Measurements from ENCODE around the gene PPP4R3B.
"Not testable (repeated sequence)": the region's sequence is repeated elsewhere in the genome, so short reads cannot be mapped to it uniquely, and the experiment has no call there.

The PPP4R3B gene

GRCh38 chr2:55569002-55569401 lies 48.4 kb downstream of the PPP4R3B start:
- 97% methylated on average over 7 of the region's 8 CpGs for WGBS (ENCODE audit: insufficient coverage)
- H3K4me1 ChIP-seq (ENCODE audit: control extremely low read depth in 1 of 4, control insufficient read depth in 4 of 4, insufficient read depth in 4 of 4, low read length in 3 of 4); H3K4me3 ChIP-seq (ENCODE audit: control insufficient read depth in 1 of 7, extremely low read depth in 1 of 7, insufficient read depth in 4 of 7, low read depth in 2 of 7, low read length in 6 of 7); H3K27me3 ChIP-seq (replicated peaks in 2 of 5; ENCODE audit: control insufficient read depth in 4 of 5, insufficient read depth in 5 of 5, low read length in 4 of 5); CTCF ChIA-PET; DNase-seq; POLR2A ChIA-PET; H3K9me3 ChIP-seq (ENCODE audit: control extremely low read depth in 1 of 5, control insufficient read depth in 4 of 5, insufficient read depth in 2 of 5, low read depth in 1 of 5, low read length in 4 of 5); H3K27ac ChIP-seq (ENCODE audit: insufficient read depth in 1 of 2, low read depth in 1 of 2, low read length in 2 of 2, poor library complexity in 1 of 2, severe bottlenecking in 2 of 2): not testable (repeated sequence)
- H3K36me3 ChIP-seq (ENCODE audit: control insufficient read depth in 4 of 4, insufficient read depth in 4 of 4, low read length in 3 of 4), result peaks cover 6 to 60% (median 24%) of the 10 kb centered on the region in 4 experiments

- CTCF ChIA-PET, result no interaction called here
These were observed 50.1 kb downstream of the PPP4R3B start for GRCh38 chr2:55567298-55567697.

GRCh38 chr2:55565613-55566012 lies 51.8 kb downstream of the PPP4R3B start:
- CTCF ChIA-PET, result no interaction called here
- Histone ChIP-seq H3K27ac (ENCODE audit: insufficient read depth in 1 of 2, low read depth in 1 of 2, low read length in 2 of 2, poor library complexity in 1 of 2, severe bottlenecking in 2 of 2) (no peak overlapping the region), H3K4me3 (ENCODE audit: control insufficient read depth in 1 of 7, extremely low read depth in 1 of 7, insufficient read depth in 4 of 7, low read depth in 2 of 7, low read length in 6 of 7) (no peak overlapping the region), H3K27me3 (replicated peaks in 2 of 5; ENCODE audit: control insufficient read depth in 4 of 5, insufficient read depth in 5 of 5, low read length in 4 of 5) (no peaks in the 10 kb centered on the region), H3K9me3 (ENCODE audit: control extremely low read depth in 1 of 5, control insufficient read depth in 4 of 5, insufficient read depth in 2 of 5, low read depth in 1 of 5, low read length in 4 of 5) (peaks cover 1 to 15% (median 6%) of the 10 kb centered on the region in 5 experiments), H3K4me1 (ENCODE audit: control extremely low read depth in 1 of 4, control insufficient read depth in 4 of 4, insufficient read depth in 4 of 4, low read length in 3 of 4) (no peaks in the 10 kb centered on the region), H3K36me3 (ENCODE audit: control insufficient read depth in 4 of 4, insufficient read depth in 4 of 4, low read length in 3 of 4) (peaks cover 18 to 72% (median 46%) of the 10 kb centered on the region in 4 experiments)
- peak in 2 of 3 donors; percentile 2 to 3 for DNase-seq
- POLR2A ChIA-PET, result no interaction called here
- no CpG with 5 or more reads among the region's 1 CpG for WGBS (ENCODE audit: insufficient coverage)

More at GRCh38 chr2:55567298-55567697, 50.1 kb downstream of the PPP4R3B start:
- Histone ChIP-seq H3K4me3 (ENCODE audit: control insufficient read depth in 1 of 7, extremely low read depth in 1 of 7, insufficient read depth in 4 of 7, low read depth in 2 of 7, low read length in 6 of 7) (no peak overlapping the region), H3K36me3 (ENCODE audit: control insufficient read depth in 4 of 4, insufficient read depth in 4 of 4, low read length in 3 of 4) (peaks cover 13 to 65% (median 34%) of the 10 kb centered on the region in 4 experiments), H3K27ac (ENCODE audit: insufficient read depth in 1 of 2, low read depth in 1 of 2, low read length in 2 of 2, poor library complexity in 1 of 2, severe bottlenecking in 2 of 2) (no peak overlapping the region), H3K9me3 (ENCODE audit: control extremely low read depth in 1 of 5, control insufficient read depth in 4 of 5, insufficient read depth in 2 of 5, low read depth in 1 of 5, low read length in 4 of 5) (peaks cover 0 to 2% (median 1%) of the 10 kb centered on the region in 5 experiments), H3K27me3 (replicated peaks in 2 of 5; ENCODE audit: control insufficient read depth in 4 of 5, insufficient read depth in 5 of 5, low read length in 4 of 5) (no peaks in the 10 kb centered on the region), H3K4me1 (ENCODE audit: control extremely low read depth in 1 of 4, control insufficient read depth in 4 of 4, insufficient read depth in 4 of 4, low read length in 3 of 4) (no peaks in the 10 kb centered on the region)
- DNase-seq, result no peak
- 100% methylated on average over 1 of the region's 4 CpGs for WGBS (ENCODE audit: insufficient coverage)
- POLR2A ChIA-PET, result no interaction called here

GRCh38 chr2:55560855-55561254 lies 56.6 kb downstream of the PPP4R3B start:
- ChIA-PET POLR2A (no interaction called here), CTCF (no interaction called here)
- H3K9me3 ChIP-seq (ENCODE audit: control extremely low read depth in 1 of 5, control insufficient read depth in 4 of 5, insufficient read depth in 2 of 5, low read depth in 1 of 5, low read length in 4 of 5), result peaks cover 1 to 15% (median 6%) of the 10 kb centered on the region in 5 experiments
- no peak overlapping the region for H3K4me3 ChIP-seq (ENCODE audit: control insufficient read depth in 1 of 7, extremely low read depth in 1 of 7, insufficient read depth in 4 of 7, low read depth in 2 of 7, low read length in 6 of 7)
- no peaks in the 10 kb centered on the region for H3K4me1 ChIP-seq (ENCODE audit: control extremely low read depth in 1 of 4, control insufficient read depth in 4 of 4, insufficient read depth in 4 of 4, low read length in 3 of 4)
- no peaks in the 10 kb centered on the region for H3K27me3 ChIP-seq (replicated peaks in 2 of 5; ENCODE audit: control insufficient read depth in 4 of 5, insufficient read depth in 5 of 5, low read length in 4 of 5)
- no peak overlapping the region for H3K27ac ChIP-seq (ENCODE audit: insufficient read depth in 1 of 2, low read depth in 1 of 2, low read length in 2 of 2, poor library complexity in 1 of 2, severe bottlenecking in 2 of 2)
- peaks cover 37 to 77% (median 57%) of the 10 kb centered on the region in 4 experiments for H3K36me3 ChIP-seq (ENCODE audit: control insufficient read depth in 4 of 4, insufficient read depth in 4 of 4, low read length in 3 of 4)
- no peak for DNase-seq
- WGBS (ENCODE audit: insufficient coverage), result 100% methylated on average over 2 of the region's 3 CpGs

- Histone ChIP-seq H3K36me3 (ENCODE audit: control insufficient read depth in 4 of 4, insufficient read depth in 4 of 4, low read length in 3 of 4) (peaks cover 23 to 75% (median 47%) of the 10 kb centered on the region in 4 experiments), H3K9me3 (ENCODE audit: control extremely low read depth in 1 of 5, control insufficient read depth in 4 of 5, insufficient read depth in 2 of 5, low read depth in 1 of 5, low read length in 4 of 5) (peaks cover 0 to 11% (median 6%) of the 10 kb centered on the region in 5 experiments), H3K27me3 (replicated peaks in 2 of 5; ENCODE audit: control insufficient read depth in 4 of 5, insufficient read depth in 5 of 5, low read length in 4 of 5) (no peaks in the 10 kb centered on the region), H3K4me1 (ENCODE audit: control extremely low read depth in 1 of 4, control insufficient read depth in 4 of 4, insufficient read depth in 4 of 4, low read length in 3 of 4) (no peaks in the 10 kb centered on the region), H3K27ac (ENCODE audit: insufficient read depth in 1 of 2, low read depth in 1 of 2, low read length in 2 of 2, poor library complexity in 1 of 2, severe bottlenecking in 2 of 2) (no peak overlapping the region), H3K4me3 (ENCODE audit: control insufficient read depth in 1 of 7, extremely low read depth in 1 of 7, insufficient read depth in 4 of 7, low read depth in 2 of 7, low read length in 6 of 7) (no peak overlapping the region)
- WGBS (ENCODE audit: insufficient coverage), result 98% methylated on average over 5 of the region's 9 CpGs
- ChIA-PET CTCF (no interaction called here), POLR2A (no interaction called here)
- no peak for DNase-seq
These were observed 60.6 kb downstream of the PPP4R3B start for GRCh38 chr2:55556809-55557208.

- ChIA-PET POLR2A (no interaction called here), CTCF (no interaction called here)
- no peak overlapping the region for H3K4me3 ChIP-seq (ENCODE audit: control insufficient read depth in 1 of 7, extremely low read depth in 1 of 7, insufficient read depth in 4 of 7, low read depth in 2 of 7, low read length in 6 of 7)
- no peaks in the 10 kb centered on the region for H3K27me3 ChIP-seq (replicated peaks in 2 of 5; ENCODE audit: control insufficient read depth in 4 of 5, insufficient read depth in 5 of 5, low read length in 4 of 5)
- H3K9me3 ChIP-seq (ENCODE audit: control extremely low read depth in 1 of 5, control insufficient read depth in 4 of 5, insufficient read depth in 2 of 5, low read depth in 1 of 5, low read length in 4 of 5), result peaks cover 0 to 3% (median 2%) of the 10 kb centered on the region in 5 experiments
- no peak for DNase-seq
- peaks cover 23 to 69% (median 39%) of the 10 kb centered on the region in 4 experiments for H3K36me3 ChIP-seq (ENCODE audit: control insufficient read depth in 4 of 4, insufficient read depth in 4 of 4, low read length in 3 of 4)
- no peaks in the 10 kb centered on the region for H3K4me1 ChIP-seq (ENCODE audit: control extremely low read depth in 1 of 4, control insufficient read depth in 4 of 4, insufficient read depth in 4 of 4, low read length in 3 of 4)
- H3K27ac ChIP-seq (ENCODE audit: insufficient read depth in 1 of 2, low read depth in 1 of 2, low read length in 2 of 2, poor library complexity in 1 of 2, severe bottlenecking in 2 of 2), result no peak overlapping the region
These were observed 61.4 kb downstream of the PPP4R3B start for GRCh38 chr2:55555977-55556376.

GRCh38 chr2:55553321-55553720 lies 64.1 kb downstream of the PPP4R3B start:
- H3K9me3 ChIP-seq (ENCODE audit: control extremely low read depth in 1 of 5, control insufficient read depth in 4 of 5, insufficient read depth in 2 of 5, low read depth in 1 of 5, low read length in 4 of 5), result no peaks in the 10 kb centered on the region
- H3K27ac ChIP-seq (ENCODE audit: insufficient read depth in 1 of 2, low read depth in 1 of 2, low read length in 2 of 2, poor library complexity in 1 of 2, severe bottlenecking in 2 of 2), result no peak overlapping the region
- CTCF ChIA-PET, result interaction anchor here (1.4 kb wide), 1 partner anchor 32 kb away, joined by 3 read pairs; no protein-coding TSS in a partner anchor
- H3K4me1 ChIP-seq (ENCODE audit: control extremely low read depth in 1 of 4, control insufficient read depth in 4 of 4, insufficient read depth in 4 of 4, low read length in 3 of 4), result no peaks in the 10 kb centered on the region
- no peaks in the 10 kb centered on the region for H3K27me3 ChIP-seq (replicated peaks in 2 of 5; ENCODE audit: control insufficient read depth in 4 of 5, insufficient read depth in 5 of 5, low read length in 4 of 5)
- no peak for DNase-seq
- POLR2A ChIA-PET, result interaction anchor here (1.0 kb wide), 1 partner anchor 10 kb away, joined by 3 read pairs; no protein-coding TSS in a partner anchor
- H3K36me3 ChIP-seq (ENCODE audit: control insufficient read depth in 4 of 4, insufficient read depth in 4 of 4, low read length in 3 of 4), result peaks cover 13 to 56% (median 31%) of the 10 kb centered on the region in 4 experiments
- no peak overlapping the region for H3K4me3 ChIP-seq (ENCODE audit: control insufficient read depth in 1 of 7, extremely low read depth in 1 of 7, insufficient read depth in 4 of 7, low read depth in 2 of 7, low read length in 6 of 7)
- 100% methylated on average over 1 of the region's 3 CpGs for WGBS (ENCODE audit: insufficient coverage)

Data from common myeloid progenitor, CD34-positive (primary cell).